HG03196 (cell line): Measurements from ENCODE around the gene PIGQ.
A peak's percentile ranks its signal among the peaks of the same experiment; 100 is the strongest.
"Not testable (repeated sequence)": the region's sequence is repeated elsewhere in the genome, so short reads cannot be mapped to it uniquely, and the experiment has no call there.

Experiments
- ATAC-seq: cut with Tn5 transposase; IDR thresholded peaks from one replicate; pipeline ENCODE4 v1.9.1; 2021; ENCODE audit not compliant: unreplicated experiment

Gene PIGQ

DNA sequence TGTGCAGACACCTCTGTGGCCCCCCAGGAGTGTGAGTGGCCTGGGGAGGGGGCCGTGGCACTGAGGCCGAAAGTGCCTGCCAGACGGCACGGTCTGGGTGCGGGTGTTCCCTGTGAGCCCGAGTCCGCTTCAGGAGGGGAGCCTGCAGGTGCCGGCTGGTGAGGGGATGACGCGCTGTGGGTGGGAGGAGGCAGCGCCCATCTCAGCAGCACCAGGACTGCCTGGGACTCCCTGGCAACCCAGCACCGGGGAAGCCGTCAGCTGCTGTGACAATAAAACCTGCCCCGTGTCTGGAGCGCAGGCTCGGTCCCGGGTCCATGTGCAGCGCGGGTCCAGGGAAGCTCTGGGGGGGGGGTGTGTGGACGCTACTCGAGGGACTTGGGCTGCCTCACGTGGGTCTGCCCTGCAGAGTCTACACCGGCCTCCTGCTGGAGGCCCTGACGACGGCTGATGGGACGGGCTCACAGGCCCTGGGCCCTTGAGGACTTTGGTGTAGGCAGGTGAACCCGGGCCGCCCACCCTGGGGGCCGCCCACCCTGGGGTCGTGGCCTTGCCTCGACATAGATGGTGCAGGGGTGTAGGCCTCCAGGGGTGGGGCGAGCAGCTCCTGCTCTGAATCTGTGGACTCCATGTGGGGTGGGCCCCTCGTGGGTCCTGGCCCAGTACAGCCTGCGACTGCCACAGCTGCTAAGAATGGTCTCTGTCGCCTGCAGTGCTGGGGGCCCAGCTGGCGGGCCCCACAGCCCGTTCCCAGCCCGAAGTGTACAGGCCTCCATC, 14.2 kb downstream of the PIGQ start:
- ATAC-seq, result no peak

DNA sequence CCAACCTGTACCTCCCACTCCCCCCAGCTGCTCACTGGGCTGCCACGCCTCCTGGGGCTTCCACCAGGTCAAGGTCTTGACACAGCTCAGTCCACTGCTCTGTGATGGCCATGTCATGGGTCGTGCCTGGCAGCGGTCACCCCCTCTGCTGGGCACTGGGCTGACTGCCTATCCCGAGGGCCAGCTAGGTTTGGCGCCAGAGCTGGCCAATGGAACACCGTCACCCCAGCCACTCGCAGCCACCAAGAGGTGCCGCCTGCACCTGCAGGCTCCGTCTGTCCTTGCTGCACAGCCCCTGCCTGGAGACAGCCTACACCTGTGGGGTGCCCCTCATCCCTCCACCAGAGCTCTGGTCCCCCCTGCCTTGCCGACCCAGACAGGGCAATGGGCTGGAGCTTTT, 15.6 kb downstream of the PIGQ start:
- ATAC-seq, result no peak

DNA sequence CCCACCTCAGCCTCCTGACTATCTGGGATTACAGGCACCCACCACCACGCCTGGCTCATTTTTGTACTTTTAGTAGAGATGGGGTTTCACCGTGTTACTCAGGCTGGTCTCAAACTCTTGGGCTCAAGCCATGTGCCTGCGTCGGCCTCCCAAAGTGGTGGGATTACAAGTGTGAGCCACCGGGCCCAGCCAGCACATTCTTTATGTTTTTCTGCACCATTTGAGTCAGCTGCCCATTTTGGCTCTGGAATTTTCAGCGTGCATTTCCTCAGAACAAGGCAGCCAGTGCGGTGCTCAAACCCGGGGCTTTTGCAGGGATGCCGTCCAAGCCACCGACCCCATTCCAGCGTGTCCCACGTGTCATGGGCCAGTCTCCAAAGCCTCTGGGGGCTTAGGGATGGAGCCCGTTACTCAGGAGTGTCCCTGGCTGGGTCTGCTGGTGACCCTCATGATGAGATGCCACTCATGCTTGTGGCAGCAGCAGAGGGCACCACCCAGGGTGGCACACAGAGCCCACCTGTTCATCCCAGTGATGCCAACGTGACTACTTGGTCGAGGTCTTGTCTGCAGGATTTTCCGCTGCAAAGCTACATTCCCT, 16.4 kb downstream of the PIGQ start:
- no peak for ATAC-seq

DNA sequence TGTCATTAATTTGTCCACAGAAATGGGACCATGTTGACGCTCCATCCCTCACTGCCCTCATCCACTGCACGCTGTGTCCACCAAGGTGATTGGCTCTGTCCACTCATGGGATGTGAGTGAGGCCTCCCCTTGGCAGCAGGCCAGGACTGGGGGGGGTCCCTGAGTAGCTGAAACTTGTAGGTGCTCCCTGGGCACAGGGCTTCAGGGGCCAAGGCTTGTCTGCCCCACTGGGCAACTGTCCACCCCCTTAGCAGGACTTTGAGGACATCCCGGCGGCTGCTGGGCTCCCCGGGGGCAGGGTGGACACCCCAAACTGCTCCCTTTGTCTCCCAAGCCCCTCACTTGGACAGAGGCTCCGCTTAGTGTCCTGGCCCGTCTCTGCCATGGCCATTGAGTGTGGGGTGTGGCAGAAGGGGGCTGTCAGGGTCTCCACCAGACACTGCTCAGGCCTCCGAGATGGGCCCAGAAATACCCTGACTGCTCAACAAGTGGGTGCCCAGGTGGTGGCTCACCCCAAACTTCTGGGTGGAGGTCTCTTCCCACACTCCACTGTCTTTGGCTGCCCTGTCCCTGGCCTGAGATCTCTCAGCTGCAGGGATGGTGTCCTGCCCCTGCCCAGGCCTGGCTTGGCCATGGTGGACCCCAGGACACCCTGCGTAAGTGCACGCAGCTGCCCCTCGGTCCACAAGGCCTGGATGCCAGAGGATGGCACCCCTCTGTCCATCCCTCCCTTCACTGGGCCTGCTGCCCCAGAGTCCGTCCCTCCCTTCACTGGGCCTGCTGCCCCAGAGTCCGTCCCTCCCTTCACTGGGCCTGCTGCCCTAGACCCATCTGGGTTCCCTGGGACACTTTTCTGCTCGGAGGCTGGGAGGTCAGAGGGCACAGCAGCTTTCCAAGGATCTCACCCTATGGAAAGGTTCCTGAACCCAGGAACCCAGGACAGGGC, 17.1 kb downstream of the PIGQ start:
- no peak for ATAC-seq

GRCh38 chr16:588639-588888, 18.8 kb downstream of the PIGQ start:
- ATAC-seq, result no peak

- ATAC-seq, result peak; percentile 69
Measured at GRCh38 chr16:588889-589657, 19.3 kb downstream of the PIGQ start.

GRCh38 chr16:589658-590187, 20.0 kb downstream of the PIGQ start, which contains the start of gene RAB40C:
RAB40C (plus strand) TSS chr16:590066; CDS start chr16:590292, 226 bp downstream.
- ATAC-seq, result peak; percentile 70

DNA sequence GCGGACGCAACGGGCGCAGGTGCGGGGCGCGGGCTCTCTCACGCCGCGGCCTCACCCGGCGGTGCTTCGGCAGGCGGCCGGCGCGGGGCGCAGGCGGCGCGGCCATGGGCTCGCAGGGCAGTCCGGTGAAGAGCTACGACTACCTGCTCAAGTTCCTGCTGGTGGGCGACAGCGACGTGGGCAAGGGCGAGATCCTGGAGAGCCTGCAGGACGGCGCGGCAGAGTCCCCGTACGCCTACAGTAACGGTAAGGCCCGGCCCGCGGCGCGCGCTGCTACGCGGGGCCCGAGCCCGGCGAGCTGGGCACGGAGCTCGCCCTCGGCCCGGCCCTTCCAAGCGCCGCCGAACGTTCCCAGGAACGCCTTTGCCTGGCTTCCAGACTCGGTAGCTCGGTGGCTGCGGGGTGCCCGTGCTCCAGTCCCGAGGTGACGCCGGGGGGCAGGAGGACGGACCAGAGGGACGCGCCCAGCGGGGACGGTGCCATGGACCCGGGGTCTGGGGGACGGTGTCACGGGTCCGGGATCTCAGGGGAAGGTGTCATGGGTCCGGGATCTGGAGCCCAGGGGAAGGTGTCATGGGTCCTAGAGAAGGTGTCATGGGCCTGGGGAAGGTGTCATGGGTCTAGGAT, 20.5 kb downstream of the PIGQ start:
- no peak for ATAC-seq

DNA sequence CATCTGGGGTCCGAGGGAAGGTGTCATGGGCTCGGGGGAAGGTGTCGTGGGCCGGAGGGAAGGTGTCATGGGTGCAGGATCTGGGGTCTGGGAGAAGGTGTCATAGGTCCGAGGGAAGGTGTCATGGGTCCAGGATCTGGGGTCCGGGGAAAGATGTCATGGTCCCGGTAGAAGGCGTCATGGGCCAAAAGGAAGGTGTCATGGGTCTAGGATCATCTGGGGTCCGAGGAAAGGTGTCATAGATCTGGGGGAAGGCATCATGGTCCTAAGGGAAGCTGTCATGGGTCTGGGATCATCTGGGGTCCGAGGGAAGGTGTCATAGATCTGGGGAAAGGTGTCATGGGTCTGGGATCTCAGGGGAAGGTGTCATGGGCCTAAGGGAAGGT, 21.0 kb downstream of the PIGQ start:
- ATAC-seq, result no peak

DNA sequence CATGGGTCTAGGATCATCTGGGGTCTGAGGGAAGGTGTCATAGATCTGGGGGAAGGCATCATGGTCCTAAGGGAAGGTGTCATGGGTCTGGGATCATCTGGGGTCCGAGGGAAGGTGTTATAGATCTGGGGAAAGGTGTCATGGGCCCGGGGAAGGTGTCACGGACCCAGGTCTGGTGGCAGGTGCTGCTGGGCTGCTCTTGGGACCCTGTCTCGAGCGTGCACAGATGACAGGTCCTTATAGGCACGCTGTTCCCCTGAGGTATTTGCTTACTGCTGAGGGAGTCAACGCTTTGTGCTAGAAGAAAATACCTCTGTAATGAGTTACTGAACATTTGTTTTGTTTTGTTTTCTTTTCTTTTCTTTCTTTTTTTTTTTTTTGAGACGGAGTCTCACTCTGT, 21.5 kb downstream of the PIGQ start:
- ATAC-seq, result no peak

- ATAC-seq, result no peak
Measured at GRCh38 chr16:591892-592517, 22.2 kb downstream of the PIGQ start.

DNA sequence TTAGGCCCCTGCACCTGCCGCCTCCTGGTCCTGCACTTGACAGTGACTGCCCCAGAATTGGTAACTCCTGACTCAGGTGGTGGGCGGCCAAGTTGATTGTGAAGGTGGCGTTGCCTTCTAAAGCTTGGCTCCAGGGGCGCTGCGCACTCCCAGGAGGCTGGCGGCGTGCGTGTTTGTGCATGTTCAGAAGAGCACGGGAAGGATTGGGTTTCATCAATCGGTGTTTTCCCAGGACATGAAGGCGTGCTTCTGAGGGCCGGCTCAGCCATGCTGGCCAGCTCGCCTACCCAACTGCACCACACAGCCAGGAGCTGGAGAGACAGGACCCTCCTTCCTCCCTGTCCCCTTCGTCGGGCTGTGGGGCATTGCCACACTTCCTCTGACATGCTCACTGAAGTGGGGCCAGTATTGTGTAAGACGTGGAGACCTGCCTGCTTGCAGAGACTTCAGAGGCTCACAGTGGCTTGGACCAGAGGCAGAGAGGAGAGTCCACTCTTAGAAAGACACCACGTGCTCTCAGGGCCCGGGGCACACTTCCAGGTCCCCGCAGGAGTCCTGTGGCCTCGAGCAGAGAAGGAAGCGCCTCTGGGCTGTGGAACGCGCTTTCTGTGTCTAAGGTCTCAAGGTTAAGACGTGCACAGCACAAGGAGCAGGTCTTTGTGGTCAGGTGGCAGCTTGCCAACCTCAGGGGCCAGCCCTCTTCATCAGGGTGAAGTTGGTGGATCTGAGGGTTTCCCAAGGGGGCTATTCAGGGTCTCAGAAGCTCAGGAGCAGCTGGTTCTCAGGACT, 22.9 kb downstream of the PIGQ start:
- ATAC-seq, result no peak

GRCh38 chr16:593406-593805, 23.6 kb downstream of the PIGQ start:
- ATAC-seq, result no peak

GRCh38 chr16:593807-594206, 24.0 kb downstream of the PIGQ start:
- ATAC-seq, result no peak

- ATAC-seq, result no peak
Measured at GRCh38 chr16:595094-595528, 25.3 kb downstream of the PIGQ start.

- ATAC-seq, result no peak
Measured at GRCh38 chr16:595942-596735, 26.4 kb downstream of the PIGQ start.

DNA sequence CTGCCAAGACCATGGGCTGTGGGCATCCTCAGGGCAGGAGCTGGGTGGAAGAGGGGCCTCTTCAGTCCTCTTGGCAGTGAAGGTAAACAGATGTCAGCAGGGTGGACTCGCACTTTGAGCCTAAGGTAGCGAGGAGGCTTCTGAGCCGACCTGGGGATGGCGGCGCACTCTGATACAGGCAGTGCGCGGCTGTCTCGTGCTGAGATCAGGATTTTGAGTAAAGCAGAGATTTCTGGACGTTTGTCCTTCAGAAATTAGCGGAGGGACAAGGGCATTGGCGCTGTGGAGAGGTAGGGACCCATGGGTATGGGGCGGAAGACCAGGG, 26.9 kb downstream of the PIGQ start:
- no peak for ATAC-seq

DNA sequence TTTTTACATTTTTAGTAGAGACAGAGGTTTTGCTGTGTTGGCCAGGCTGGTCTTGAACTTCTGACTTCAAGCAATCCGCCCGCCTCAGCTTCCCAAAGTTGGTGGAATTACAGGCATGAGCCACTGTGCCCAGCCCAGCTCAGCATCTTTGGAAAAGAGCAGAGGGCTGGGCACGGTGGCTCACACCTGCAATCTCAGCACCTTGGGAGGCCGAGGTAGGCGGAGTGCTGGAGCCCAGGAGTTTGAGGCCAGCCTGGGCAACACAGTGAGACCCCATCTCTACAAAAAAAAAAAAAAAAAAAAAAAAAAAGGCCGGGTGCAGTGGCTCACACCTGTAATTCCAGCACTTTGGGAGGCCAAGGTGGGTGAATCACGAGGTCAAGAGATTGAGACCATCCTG, 27.9 kb downstream of the PIGQ start:
- not testable (repeated sequence) for ATAC-seq
